HAP-1 (cell line): ENCODE data around the gene EYA3.
A peak's percentile ranks its signal among the peaks of the same experiment; 100 is the strongest.

Source experiments
- DNase-seq, 2 experiments: peaks; one replicate each; pipeline ENCODE4 v3.0.0-alpha.2; 2016 to 2020; ENCODE audit warnings: low spot score in 2 of 2
- H3K27me3 ChIP-seq: fragments of 250-450 bp; sonication (Bioruptor Pico); 2 replicates; pipeline ENCODE4 v1.5.1; 2020; ENCODE audit warnings: low read depth, mild to moderate bottlenecking, moderate library complexity
- H3K36me3 ChIP-seq: fragments of 250-450 bp; sonication (Bioruptor Pico); replicated peaks from 2 replicates; pipeline ENCODE4 v1.5.1; 2020; ENCODE audit warnings: mild to moderate bottlenecking
- H3K4me1 ChIP-seq: fragments of 250-450 bp; sonication (Bioruptor Pico); 2 replicates; pipeline ENCODE4 v1.5.1; 2020; ENCODE audit warnings: mild to moderate bottlenecking
- H3K4me3 ChIP-seq: fragments of 250-450 bp; sonication (Bioruptor Pico); 2 replicates; pipeline ENCODE4 v1.5.1; 2020; ENCODE audit warnings: mild to moderate bottlenecking, moderate library complexity
- H3K9me3 ChIP-seq: fragments of 250-450 bp; sonication (Bioruptor Pico); 2 replicates; pipeline ENCODE4 v1.5.1; 2020; ENCODE audit warnings: mild to moderate bottlenecking, moderate library complexity
- in situ Hi-C: fragments of 300-500 bp; cut with MboI; formaldehyde crosslinking; loops from 3 replicates; pipeline ENCODE4 v1.14.3; 2020; ENCODE audit warnings: low sequenced_read_pairs, inconsistent platforms, mixed read lengths

Gene EYA3

GRCh38 chr1:27973771-27974416, 114.5 kb downstream of the EYA3 start:
- Histone ChIP-seq H3K4me3 (no peak overlapping the region), H3K9me3 (no peaks in the 10 kb centered on the region), H3K4me1 (no peaks in the 10 kb centered on the region; the same call in 1 of the 2 replicates), H3K27me3 (no peaks in the 10 kb centered on the region), H3K36me3 (peaks cover 31% of the 10 kb centered on the region)
- no peak for DNase-seq
- in situ Hi-C loops = no loop called here

DNA sequence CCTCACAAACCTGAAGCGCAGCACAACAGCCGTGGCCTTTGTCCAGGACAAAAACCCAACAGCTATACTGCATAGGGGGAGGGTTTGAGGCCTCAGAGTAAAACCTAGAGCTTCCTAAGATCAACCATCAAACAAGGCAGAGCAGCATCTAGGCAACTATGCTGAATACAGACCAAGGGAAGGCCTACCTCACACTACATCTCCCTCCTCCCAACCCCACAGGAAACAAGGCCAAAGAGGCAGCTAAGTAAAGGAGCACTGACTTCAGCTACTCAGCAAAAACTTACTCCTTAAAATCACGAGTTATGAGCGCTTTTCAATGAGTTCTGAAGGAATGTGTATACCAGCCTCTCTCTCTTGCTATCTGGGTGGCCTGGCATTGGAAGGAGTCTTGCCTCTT, 116.3 kb downstream of the EYA3 start:
- Histone ChIP-seq H3K9me3 (no peaks in the 10 kb centered on the region), H3K36me3 (peaks cover 28% of the 10 kb centered on the region), H3K27me3 (no peaks in the 10 kb centered on the region), H3K4me1 (no peaks in the 10 kb centered on the region; the same call in 1 of the 2 replicates), H3K4me3 (no peak overlapping the region)
- in situ Hi-C loops = no loop called here
- no peak for DNase-seq

- Histone ChIP-seq H3K4me3 (no peak overlapping the region), H3K9me3 (no peaks in the 10 kb centered on the region), H3K4me1 (no peaks in the 10 kb centered on the region; the same call in 1 of the 2 replicates), H3K36me3 (peaks cover 23% of the 10 kb centered on the region), H3K27me3 (no peaks in the 10 kb centered on the region)
- in situ Hi-C loops = no loop called here
- peak; percentile 21 to 28 for DNase-seq
Measured at GRCh38 chr1:27971674-27972073, 116.7 kb downstream of the EYA3 start.

DNA sequence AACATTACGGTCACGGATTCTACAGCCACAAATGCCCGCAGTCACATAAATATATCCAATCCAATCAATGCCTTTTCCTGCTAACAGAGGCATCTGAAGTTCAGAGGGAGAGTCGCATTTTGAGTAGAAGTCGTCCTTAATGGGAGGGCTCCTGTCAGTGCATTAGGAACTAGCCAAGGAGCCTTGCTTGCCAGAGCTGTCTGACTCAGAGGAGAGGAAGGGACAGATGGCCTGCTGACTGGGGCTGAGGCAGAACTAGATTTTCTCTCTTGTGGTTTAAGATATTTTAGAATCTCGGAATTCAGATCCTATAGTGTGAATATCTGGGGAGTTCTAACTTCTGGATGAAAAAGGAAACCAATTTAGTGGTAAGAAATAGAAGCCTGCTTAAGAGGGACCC, 118.0 kb downstream of the EYA3 start:
- no peaks in the 10 kb centered on the region for H3K27me3 ChIP-seq
- no peaks in the 10 kb centered on the region for H3K9me3 ChIP-seq
- in situ Hi-C loops = no loop called here
- peaks cover 17% of the 10 kb centered on the region for H3K36me3 ChIP-seq
- no peak for DNase-seq
- H3K4me1 ChIP-seq = no peaks in the 10 kb centered on the region; the same call in 1 of the 2 replicates
- H3K4me3 ChIP-seq = no peak overlapping the region

DNA sequence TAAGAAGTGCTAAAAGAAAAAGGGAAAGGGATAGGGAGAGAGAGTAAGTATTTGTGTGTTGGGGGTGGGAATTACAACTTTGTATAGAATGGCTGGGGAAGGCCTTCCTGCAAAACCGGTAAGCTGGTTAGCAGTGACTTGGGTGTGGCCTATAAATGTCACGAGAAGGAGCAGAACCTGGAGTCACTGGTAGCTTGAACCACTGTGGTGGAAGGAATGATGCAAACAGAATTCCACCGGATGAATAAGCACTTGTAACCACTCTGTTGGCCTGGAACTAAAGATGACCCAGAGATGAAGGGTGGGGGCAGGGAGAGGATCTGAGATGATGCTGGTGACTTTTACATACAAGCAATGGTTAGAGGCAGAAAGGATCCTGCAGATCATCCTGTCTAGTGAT, 119.7 kb downstream of the EYA3 start:
- H3K27me3 ChIP-seq = no peaks in the 10 kb centered on the region
- no peak for DNase-seq
- H3K9me3 ChIP-seq = no peaks in the 10 kb centered on the region
- H3K4me3 ChIP-seq = no peak overlapping the region
- H3K36me3 ChIP-seq = peaks cover 11% of the 10 kb centered on the region
- in situ Hi-C loops = no loop called here
- no peaks in the 10 kb centered on the region; the same call in 1 of the 2 replicates for H3K4me1 ChIP-seq

DNA sequence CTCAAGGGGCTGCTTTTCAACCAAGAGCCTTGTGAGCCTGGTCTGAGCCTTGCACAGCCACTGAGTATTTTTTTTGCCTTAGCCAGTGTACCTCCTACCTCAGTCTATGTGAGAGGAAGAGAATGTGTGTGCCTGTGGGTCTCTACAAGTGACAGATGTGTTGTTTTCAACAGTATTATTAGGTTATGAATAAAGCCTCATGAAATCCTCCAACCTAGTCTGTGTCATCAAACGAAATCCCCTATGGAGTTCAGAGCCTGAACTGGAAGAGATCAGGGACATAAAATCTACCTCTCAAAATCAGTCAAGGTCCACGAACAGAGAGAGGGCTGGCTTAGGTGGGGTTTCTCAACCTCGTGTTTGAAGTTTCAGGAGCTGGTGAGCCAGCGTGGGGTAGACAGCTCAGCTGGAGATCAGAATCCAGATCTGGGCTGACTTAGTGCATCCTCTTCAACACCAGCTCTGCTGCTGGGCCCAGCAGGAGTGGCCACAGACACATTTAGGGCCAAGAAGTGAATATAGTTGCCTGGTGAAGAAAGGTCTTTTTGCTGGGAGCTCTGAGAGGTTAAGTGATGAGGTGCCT, 120.4 kb downstream of the EYA3 start:
- no peak overlapping the region for H3K4me3 ChIP-seq
- no peaks in the 10 kb centered on the region for H3K9me3 ChIP-seq
- in situ Hi-C loops = no loop called here
- H3K27me3 ChIP-seq = no peaks in the 10 kb centered on the region
- no peak for DNase-seq
- H3K4me1 ChIP-seq = no peaks in the 10 kb centered on the region; the same call in 1 of the 2 replicates
- peaks cover 4% of the 10 kb centered on the region for H3K36me3 ChIP-seq

DNA sequence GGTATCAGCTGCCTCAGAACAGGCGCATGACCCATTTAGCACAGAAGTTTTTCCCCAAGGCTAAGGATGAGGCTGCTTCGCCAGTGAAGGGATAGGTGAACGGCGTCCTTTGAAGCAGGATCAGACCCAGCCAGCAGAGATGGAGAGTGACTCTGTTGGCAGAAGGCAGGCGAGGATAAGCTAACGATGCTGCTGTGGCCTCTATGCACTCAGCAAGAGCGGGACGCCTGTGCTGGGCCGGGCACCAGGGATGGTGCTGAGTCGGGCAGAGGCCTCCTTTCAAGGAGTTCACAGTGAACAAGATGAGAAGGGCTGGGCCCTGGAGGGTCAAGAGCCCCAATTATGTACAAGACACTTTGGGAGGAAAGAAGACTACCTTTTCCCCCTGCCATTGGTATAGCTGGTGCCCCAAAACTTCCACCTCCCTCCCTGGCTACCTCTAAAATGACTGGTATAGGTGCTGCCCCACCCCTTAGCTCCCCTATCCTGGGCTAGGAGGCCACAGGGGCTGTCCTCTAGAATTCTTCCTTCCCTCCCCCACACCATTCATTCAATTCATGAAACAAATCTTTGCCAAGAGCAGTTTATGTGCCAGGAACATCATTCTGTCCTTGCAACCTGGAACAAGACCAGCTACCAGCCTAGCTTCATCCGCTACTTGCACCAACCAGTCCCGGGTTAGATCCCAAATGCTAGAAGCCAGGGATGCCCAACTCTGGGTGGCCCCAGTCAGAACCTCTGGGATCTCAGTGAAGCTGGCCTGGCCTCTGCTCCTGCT, 121.1 kb downstream of the EYA3 start:
- Histone ChIP-seq H3K9me3 (no peaks in the 10 kb centered on the region), H3K27me3 (no peaks in the 10 kb centered on the region), H3K4me1 (no peaks in the 10 kb centered on the region; the same call in 1 of the 2 replicates), H3K4me3 (no peak overlapping the region), H3K36me3 (peaks cover 3% of the 10 kb centered on the region)
- no peak for DNase-seq
- in situ Hi-C loops = no loop called here

DNA sequence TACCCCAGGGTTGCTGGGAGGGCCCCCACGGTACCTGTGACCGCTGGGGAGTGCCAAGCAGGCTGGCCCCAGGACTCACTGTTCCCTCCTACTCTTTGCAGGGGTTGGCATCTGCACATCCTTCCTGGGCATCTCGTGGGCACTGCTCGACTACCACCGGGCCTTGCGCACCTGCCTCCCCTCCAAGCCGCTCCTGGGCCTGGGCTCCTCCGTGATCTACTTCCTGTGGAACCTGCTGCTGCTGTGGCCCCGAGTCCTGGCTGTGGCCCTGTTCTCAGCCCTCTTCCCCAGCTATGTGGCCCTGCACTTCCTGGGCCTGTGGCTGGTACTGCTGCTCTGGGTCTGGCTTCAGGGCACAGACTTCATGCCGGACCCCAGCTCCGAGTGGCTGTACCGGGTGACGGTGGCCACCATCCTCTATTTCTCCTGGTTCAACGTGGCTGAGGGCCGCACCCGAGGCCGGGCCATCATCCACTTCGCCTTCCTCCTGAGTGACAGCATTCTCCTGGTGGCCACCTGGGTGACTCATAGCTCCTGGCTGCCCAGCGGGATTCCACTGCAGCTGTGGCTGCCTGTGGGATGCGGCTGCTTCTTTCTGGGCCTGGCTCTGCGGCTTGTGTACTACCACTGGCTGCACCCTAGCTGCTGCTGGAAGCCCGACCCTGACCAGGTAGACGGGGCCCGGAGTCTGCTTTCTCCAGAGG, 121.9 kb downstream of the EYA3 start:
- in situ Hi-C loops = no loop called here
- no peak for DNase-seq
- Histone ChIP-seq H3K4me3 (no peak overlapping the region), H3K9me3 (no peaks in the 10 kb centered on the region), H3K36me3 (no peaks in the 10 kb centered on the region; the same call in none of the 2 replicates), H3K4me1 (no peaks in the 10 kb centered on the region), H3K27me3 (no peaks in the 10 kb centered on the region)

DNA sequence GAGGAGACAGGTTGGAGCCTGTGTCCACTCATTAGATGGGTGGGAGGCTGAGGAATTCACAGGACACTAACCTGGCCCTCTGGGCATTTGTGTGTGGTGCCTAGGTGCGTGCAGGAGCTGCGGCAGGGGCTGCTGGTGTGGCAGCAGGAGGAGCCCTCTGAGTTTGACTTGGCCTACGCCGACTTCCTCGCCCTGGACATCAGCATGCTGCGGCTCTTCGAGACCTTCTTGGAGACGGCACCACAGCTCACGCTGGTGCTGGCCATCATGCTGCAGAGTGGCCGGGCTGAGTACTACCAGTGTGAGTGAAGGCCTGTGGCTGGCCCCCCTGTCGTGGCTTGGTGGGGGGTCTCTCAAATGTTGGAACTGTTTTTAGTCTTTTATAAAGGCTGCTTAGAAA, 125.0 kb downstream of the EYA3 start:
- H3K4me3 ChIP-seq = no peak overlapping the region
- peaks cover 8% of the 10 kb centered on the region for H3K4me1 ChIP-seq
- H3K36me3 ChIP-seq = no peaks in the 10 kb centered on the region; the same call in 1 of the 2 replicates
- no peaks in the 10 kb centered on the region for H3K9me3 ChIP-seq
- in situ Hi-C loops = no loop called here
- H3K27me3 ChIP-seq = no peaks in the 10 kb centered on the region
- DNase-seq = no peak

GRCh38 chr1:27961646-27962221, 126.7 kb downstream of the EYA3 start:
- Histone ChIP-seq H3K4me1 (peaks cover 8% of the 10 kb centered on the region), H3K27me3 (no peaks in the 10 kb centered on the region), H3K36me3 (no peaks in the 10 kb centered on the region), H3K9me3 (no peaks in the 10 kb centered on the region), H3K4me3 (no peak overlapping the region)
- DNase-seq = peak in 1 of 2 experiments; percentile 26
- in situ Hi-C loops = no loop called here

DNA sequence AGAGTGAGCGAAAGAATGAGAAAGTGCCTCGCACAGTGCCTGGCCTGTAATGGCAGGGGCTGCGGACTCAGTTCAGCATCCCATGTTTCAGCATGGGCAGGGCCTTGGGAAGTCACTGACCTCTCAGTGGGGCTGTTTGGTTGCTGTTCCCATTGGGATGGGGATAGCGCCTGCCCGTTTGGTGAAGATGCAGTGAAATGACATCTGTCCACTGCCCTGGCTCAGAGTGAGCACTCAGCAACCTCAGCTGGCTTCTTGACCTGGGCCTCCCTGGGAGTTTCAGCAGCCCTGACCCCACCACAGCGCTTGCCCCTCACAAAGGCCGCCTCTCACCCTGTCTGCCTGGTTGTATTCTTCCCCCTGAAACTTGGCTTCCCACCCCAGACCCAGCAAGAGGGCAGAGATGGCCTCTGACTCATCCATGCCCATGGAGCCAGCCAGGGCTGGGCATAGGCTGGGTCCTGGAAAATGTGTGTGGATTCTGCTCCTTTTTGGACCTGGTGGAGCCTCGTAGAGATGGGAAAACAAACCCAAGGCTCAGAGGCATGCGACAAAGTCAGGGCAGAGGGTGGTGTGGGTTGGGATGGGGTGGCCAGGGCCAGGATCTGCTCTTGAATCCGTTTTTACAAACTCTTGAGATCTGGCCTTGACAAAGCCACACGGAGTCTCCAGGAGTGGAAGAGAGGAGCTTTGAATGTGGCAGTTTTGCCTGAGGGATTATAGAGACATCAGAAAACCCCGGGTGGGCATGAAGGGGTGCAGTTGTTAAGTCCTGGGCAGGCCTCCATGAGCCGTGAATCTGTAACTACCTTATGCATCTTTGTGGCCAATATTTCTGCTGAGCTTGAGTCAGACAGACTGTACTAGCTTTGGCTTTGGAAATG, 127.4 kb downstream of the EYA3 start:
- DNase-seq = no peak
- H3K36me3 ChIP-seq = no peaks in the 10 kb centered on the region
- no peaks in the 10 kb centered on the region for H3K9me3 ChIP-seq
- H3K27me3 ChIP-seq = no peaks in the 10 kb centered on the region
- in situ Hi-C loops = no loop called here
- peaks cover 8% of the 10 kb centered on the region for H3K4me1 ChIP-seq
- H3K4me3 ChIP-seq = peak overlapping the region; percentile 49

DNA sequence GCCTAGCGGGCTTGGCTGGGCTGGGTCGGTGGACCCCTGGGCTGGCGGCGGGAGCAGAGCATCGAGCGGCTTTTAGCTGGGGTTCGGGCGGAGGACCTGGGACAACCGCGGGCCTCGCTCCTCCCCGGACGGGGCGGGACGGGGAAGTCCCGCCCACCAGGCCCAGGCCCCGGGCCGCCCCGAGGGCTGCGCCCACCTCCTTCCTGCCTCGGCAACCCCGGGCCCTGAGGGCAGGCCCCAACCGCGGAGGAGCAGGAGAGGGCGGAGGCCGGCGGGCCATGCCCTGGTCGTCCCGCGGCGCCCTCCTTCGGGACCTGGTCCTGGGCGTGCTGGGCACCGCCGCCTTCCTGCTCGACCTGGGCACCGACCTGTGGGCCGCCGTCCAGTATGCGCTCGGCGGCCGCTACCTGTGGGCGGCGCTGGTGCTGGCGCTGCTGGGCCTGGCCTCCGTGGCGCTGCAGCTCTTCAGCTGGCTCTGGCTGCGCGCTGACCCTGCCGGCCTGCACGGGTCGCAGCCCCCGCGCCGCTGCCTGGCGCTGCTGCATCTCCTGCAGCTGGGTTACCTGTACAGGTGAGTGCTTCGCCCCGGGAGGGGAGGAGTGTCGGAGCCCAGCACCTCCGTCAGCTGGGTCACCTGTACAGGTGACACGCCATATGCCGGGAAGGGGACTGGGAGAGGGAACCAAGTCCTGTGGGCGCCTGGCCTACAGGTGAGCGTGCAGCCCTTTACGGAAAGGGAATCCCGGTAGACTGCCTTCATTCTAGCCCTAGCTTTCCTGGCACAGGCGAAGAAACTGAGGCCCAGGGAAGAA, 128.4 kb downstream of the EYA3 start, which contains the start of gene XKR8:
TSS of gene XKR8 (plus strand) at position 182 of the 812 bp plus-strand sequence. CDS start at position 279, 97 bp downstream.
- Histone ChIP-seq H3K4me3 (peak within 1 kb of the TSS; percentile 49), H3K27me3 (no peaks in the 10 kb centered on the region), H3K9me3 (no peaks in the 10 kb centered on the region), H3K36me3 (no peaks in the 10 kb centered on the region), H3K4me1 (peaks cover 8% of the 10 kb centered on the region)
- in situ Hi-C loops = no loop called here
- peak; percentile 75 to 89 for DNase-seq
